GM18858 (cell line): ENCODE measurements around the gene RFC5.
"Not testable (repeated sequence)": the region's sequence is repeated elsewhere in the genome, so short reads cannot be mapped to it uniquely, and the experiment has no call there.

ENCODE experiments used
- ATAC-seq: cut with Tn5 transposase; IDR thresholded peaks from one replicate; pipeline ENCODE4 v1.9.1; 2021; ENCODE audit not compliant: unreplicated experiment

Gene RFC5

GRCh38 chr12:118016424-118017264, at the start of gene RFC5:
Gene RFC5 (plus strand): TSS chr12:118016703. CDS start chr12:118016828, 125 bp downstream.
- ATAC-seq, result peak; percentile 96

GRCh38 chr12:117967043-117967442, 49.5 kb upstream of the RFC5 start:
- no peak for ATAC-seq

GRCh38 chr12:117967512-117967911, 49.0 kb upstream of the RFC5 start:
- no peak for ATAC-seq

- no peak for ATAC-seq
Observed at GRCh38 chr12:117968151-117968789, 48.2 kb upstream of the RFC5 start.

GRCh38 chr12:117968826-117969659, 47.5 kb upstream of the RFC5 start, which contains the start of gene KSR2:
Gene KSR2 (minus strand): TSS chr12:117968990. CDS start chr12:117968255, 735 bp downstream.
- ATAC-seq, result no peak

- no peak for ATAC-seq
Observed at GRCh38 chr12:117970334-117970733, 46.2 kb upstream of the RFC5 start.

GRCh38 chr12:117972301-117972700, 44.2 kb upstream of the RFC5 start:
- ATAC-seq, result no peak

- ATAC-seq, result no peak
Observed at GRCh38 chr12:117975006-117975405, 41.5 kb upstream of the RFC5 start.

GRCh38 chr12:117977373-117977772, 39.1 kb upstream of the RFC5 start:
- ATAC-seq, result no peak

GRCh38 chr12:117980616-117981015, 35.9 kb upstream of the RFC5 start:
- no peak for ATAC-seq

GRCh38 chr12:117981267-117981666, 35.2 kb upstream of the RFC5 start:
- no peak for ATAC-seq

GRCh38 chr12:117985182-117985581, 31.3 kb upstream of the RFC5 start:
- no peak for ATAC-seq

- no peak for ATAC-seq
Observed at GRCh38 chr12:117986705-117987469, 29.6 kb upstream of the RFC5 start.

- no peak for ATAC-seq
Observed at GRCh38 chr12:117994551-117995438, 21.7 kb upstream of the RFC5 start.

GRCh38 chr12:117998719-117999118, 17.8 kb upstream of the RFC5 start:
- no peak for ATAC-seq

- not testable (repeated sequence) for ATAC-seq
Observed at GRCh38 chr12:117999806-118000205, 16.7 kb upstream of the RFC5 start.

- no peak for ATAC-seq
Observed at GRCh38 chr12:118010903-118011302, 5.6 kb upstream of the RFC5 start.

GRCh38 chr12:118011377-118011776, 5.1 kb upstream of the RFC5 start:
- no peak for ATAC-seq

- ATAC-seq, result no peak
Observed at GRCh38 chr12:118011961-118012360, 4.5 kb upstream of the RFC5 start.

GRCh38 chr12:118013283-118013682, 3.2 kb upstream of the RFC5 start:
- ATAC-seq, result no peak
